Stimulated activated effector memory CD8-positive, alpha-beta T cell treated with anti-CD3 and anti-CD28 coated beads, Interleukin-12 subunit alpha, Interleukin-12 subunit beta, amount 100 ng/mL, for 72 hours (primary cell): ENCODE data around the gene FOXF2.

Experiments used
- ATAC-seq: fragments of 150-1000 bp; cut with Tn5 transposase; 2 replicates; pipeline ENCODE4 v1.10.0; 2021
- DNase-seq, 2 donors: peaks; one replicate each; pipeline ENCODE4 v3.0.0; 2021 to 2022; ENCODE audit warnings: low spot score in 2 of 2
- H3K27ac Mint-ChIP-seq: one replicate; pipeline ENCODE4 v1.8.0; 2022; ENCODE audit warnings: mild to moderate bottlenecking, mixed read lengths
- H3K36me3 Mint-ChIP-seq: one replicate; pipeline ENCODE4 v1.8.0; 2022; ENCODE audit warnings: mild to moderate bottlenecking, mixed read lengths
- H3K4me1 Mint-ChIP-seq: one replicate; pipeline ENCODE4 v1.8.0; 2022; ENCODE audit warnings: mixed read lengths
- H3K4me3 Mint-ChIP-seq: one replicate; pipeline ENCODE4 v1.8.0; 2022; ENCODE audit warnings: mild to moderate bottlenecking, mixed read lengths
- H3K9me3 Mint-ChIP-seq: one replicate; pipeline ENCODE4 v1.8.0; 2022; ENCODE audit warnings: mixed read lengths

Gene FOXF2

DNA sequence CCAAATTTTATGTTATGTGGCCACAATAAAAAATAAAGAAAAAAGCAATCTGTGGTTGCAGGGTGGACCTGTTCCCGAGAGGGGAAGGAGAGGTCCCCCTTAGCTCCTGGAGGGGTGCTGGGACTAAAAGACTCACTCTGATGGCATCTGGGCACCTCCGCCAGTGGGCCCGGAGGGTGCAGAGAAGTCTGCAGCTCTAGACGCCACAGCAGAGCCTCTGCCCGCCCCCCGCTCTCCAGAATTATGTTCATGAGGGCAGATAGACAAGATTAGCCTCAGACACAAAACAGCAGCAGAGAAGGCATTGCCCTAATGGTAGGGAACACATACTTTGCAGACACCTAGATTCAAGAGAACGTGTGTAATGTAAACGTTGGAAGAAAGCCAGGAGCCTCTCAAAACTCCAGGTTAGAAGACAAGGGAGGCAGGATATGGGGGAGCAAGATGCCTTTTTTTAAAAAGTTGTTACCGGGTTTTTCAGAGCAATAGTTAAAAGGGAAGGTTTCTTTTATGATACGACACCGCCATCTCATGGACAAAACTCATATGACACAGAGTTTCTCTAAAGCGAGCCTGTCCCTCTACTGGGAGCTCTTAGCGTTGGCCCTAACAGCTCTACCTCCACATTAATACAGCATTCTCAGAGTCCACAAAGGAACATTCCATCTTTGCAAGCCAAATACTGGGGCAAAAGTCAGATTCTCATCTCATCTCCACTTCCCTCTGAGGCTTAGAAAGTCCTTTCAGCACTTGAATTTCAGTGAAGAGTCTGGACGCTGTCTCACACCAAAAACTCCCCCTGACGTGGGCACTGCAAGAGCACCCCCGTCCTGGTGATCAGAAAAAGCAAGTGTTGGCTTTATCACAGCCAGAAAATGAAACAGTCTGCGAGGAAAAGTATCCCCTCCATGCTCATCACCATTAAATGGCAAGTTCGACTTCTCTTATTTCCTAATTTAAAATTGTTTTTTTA, 47.2 kb downstream of the FOXF2 start:
- Mint-ChIP-seq H3K27ac (no peak overlapping the region), H3K36me3 (no peaks in the 10 kb centered on the region), H3K9me3 (no peaks in the 10 kb centered on the region), H3K4me1 (no peaks in the 10 kb centered on the region), H3K4me3 (no peak overlapping the region)
- peak; percentile 77 for ATAC-seq
- peak; percentile 41 to 73 for DNase-seq

GRCh38 chr6:1437553-1438406, 48.4 kb downstream of the FOXF2 start:
- no peaks in the 10 kb centered on the region for H3K9me3 Mint-ChIP-seq
- no peak for DNase-seq
- no peak for ATAC-seq

DNA sequence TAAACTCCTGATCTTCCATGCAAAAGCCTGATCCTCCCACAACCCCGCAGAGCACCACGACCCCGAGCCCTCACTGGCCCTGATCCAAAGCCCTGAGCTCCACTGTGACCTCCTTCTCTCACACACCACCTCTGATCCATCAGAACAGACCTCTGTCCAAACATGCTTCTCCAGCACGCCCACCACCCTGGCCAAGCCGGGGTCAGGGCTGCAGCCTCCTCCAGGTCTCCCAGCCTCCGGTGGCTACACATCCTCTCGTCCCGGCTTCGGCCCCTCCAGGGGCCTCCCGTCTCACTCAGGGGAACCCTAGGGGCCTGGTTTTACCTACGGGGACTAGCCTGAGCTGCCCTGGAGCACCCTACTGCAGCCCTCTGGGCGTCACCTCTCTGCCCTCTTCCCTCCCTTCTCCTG, 49.1 kb downstream of the FOXF2 start:
- ATAC-seq (no peak), DNase-seq (no peak)
- Mint-ChIP-seq H3K9me3 (no peaks in the 10 kb centered on the region), H3K4me3 (no peak overlapping the region), H3K4me1 (no peaks in the 10 kb centered on the region), H3K27ac (no peak overlapping the region), H3K36me3 (no peaks in the 10 kb centered on the region)

More at GRCh38 chr6:1437553-1438406, 48.4 kb downstream of the FOXF2 start:
- Mint-ChIP-seq H3K4me3 (no peak overlapping the region), H3K27ac (no peak overlapping the region), H3K4me1 (no peaks in the 10 kb centered on the region), H3K36me3 (no peaks in the 10 kb centered on the region)

DNA sequence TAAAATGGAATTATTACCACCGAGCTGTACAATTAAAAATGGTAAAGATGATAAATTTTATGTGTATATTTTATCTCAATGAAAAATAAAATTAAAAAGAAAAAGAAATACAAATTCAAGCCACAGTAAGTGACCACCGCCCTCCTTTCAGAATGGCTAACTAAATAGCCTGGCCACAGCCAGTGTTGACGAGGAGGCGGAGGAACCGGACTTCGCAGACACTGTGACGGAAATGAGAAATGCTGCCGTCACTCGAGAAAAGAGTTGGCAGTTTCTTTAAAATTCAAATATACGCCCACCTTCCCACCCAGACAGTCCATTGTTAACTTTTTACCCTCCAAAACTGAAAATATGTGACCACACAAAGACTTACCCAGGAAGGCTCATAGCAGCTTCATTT, 50.0 kb downstream of the FOXF2 start:
- Mint-ChIP-seq H3K36me3 (no peaks in the 10 kb centered on the region), H3K27ac (no peak overlapping the region), H3K9me3 (no peaks in the 10 kb centered on the region), H3K4me1 (no peaks in the 10 kb centered on the region), H3K4me3 (no peak overlapping the region)
- DNase-seq (no peak), ATAC-seq (no peak)

- Mint-ChIP-seq H3K27ac (no peak overlapping the region), H3K36me3 (no peaks in the 10 kb centered on the region), H3K4me3 (no peak overlapping the region), H3K9me3 (no peaks in the 10 kb centered on the region), H3K4me1 (no peaks in the 10 kb centered on the region)
- ATAC-seq (no peak), DNase-seq (no peak)
Observed at GRCh38 chr6:1442929-1443328, 53.6 kb downstream of the FOXF2 start.
